Activated CD4-positive, alpha-beta T cell treated with anti-CD3 and anti-CD28 coated beads for 24 hours (primary cell): ENCODE data around the gene PFDN6.
"Not testable (repeated sequence)": the region's sequence is repeated elsewhere in the genome, so short reads cannot be mapped to it uniquely, and the experiment has no call there.

Source experiments
- DNase-seq, 2 donors: peaks; one replicate each; pipeline ENCODE4 v3.0.0-alpha.2; 2020; ENCODE audit warnings: low read depth in 2 of 2

Gene PFDN6

DNA sequence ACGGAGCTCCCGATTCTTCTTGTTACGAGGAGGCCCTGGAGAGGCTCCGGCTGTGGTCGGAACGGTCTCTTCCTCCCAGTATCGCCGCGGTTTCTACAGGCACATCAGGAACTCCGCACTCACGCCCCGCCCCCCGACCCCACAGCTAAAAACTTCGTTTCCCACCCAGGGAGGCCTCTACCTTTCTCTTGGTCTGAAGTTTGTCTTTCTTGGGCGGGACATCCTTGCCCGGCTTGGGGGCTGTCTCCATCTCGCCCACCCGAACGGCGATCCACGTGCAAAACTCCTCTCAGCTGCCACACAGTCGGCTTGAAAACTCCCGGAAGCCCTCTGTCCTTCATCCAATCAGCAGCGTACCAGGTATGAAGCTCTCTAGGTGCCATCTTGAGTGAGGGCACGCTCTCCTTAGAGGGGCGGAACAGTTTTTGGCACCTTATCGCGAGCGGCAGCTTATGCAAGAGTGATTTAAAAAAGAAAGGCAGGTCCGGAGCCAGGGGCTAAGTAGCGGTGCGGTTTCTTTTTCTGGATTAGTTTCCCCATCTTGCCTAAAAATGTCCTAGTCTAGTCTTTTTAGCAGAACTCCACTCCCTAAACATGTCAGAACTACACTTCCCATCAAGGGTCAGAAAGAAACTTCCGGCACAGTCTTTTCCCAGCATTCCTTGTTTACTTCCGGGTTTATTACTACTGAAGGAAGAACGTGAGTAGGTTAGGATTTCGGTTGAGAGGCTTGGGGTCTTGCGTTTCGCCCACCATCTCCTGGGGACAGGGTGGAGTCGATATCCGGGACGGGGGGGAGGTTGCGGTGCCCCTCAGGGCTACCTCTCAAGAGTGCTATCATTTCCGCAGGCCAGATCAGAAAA, at the start of gene PFDN6, which contains the start of gene WDR46:
PFDN6 (plus strand) TSS at position 681 of the 863 bp plus-strand sequence. CDS start 256 bp downstream, outside the sequence.
WDR46 (minus strand) TSS at position 319 of the 863 bp plus-strand sequence; CDS start at position 250, 69 bp downstream.
- DNase-seq = peak; percentile 60 to 70

DNA sequence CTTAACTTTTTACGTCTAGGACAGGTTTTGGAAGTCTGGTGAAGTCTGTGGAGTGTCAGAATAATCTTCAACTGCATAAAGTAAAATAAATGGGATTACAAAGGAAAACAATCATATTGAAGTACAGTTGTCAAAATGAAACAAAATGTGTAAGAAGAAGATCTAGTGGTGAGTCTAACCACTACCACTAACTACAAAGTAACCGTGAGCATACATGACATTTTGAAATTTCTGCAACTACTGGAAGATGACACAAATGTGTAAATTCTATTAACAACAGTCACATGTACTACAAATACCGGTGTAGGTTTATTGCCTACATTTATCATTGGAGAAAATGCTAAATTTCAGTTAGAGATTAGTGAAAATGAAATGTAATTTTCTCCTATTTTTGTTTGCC, 47.4 kb upstream of the PFDN6 start:
- no peak for DNase-seq

DNA sequence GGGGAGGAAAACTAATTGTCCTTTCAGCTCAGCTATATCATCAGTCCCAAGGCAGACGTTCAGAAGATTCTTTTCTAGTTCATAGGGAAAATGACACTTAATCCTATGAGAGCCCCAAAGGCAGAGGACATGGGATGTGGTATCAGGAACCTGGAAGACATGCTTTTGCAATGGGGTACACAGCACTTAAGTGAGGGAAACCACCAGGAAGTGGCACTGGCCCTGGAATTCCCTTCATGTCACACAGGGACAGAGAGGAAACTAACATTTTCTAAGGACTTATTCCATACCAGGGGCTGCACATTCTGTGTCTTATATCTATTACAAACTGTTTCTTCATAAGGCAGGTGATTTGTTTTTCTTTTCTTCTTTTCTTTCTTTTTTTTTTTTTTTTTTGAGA, 45.9 kb upstream of the PFDN6 start:
- no peak for DNase-seq

DNA sequence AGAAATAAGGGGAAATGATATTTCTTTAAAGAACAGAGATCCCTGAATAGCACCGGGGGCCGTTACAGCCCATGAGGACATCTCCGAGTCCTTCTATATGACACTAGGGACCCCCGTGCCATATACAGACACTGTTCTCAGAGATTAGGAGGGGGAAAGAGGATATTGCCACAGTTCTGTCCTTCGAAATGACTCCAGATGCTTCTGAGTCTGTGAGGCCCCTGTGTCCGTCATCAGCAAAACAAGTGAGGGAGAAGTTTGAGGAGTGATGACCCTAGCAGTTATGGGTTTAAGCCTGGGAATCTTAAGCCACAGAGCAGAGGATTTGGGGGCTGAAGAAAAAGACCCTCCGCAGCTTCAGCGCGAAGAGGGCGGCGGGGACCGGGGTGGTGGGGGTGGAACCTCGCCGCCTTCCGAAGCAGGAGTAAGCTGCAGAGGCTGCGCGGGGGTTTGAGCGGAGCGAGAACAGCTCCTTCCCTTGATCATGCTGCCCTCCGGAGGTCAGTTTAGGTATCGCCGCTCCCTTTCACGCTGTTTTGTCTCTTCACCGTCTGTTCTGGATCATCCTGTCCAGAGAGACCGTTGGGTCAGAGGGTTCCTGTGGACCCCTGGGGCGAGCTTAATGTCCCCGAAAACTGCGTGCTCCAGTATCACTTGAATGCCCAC, 41.3 kb upstream of the PFDN6 start:
- DNase-seq = peak; percentile 93

DNA sequence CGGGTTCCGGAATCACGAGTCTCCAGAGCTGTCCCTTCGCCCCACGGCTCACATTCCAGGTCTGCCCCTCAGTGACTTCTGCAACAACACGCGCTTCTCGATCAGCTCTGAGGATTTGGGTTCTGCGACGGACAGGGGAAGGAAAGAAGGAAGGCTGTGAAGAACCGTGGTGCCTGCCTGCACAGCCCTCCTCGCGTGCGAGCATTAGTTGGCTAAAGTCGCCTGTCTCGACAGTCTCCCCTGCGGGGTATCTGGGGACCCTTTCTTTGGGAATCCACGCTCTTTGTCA, 40.8 kb upstream of the PFDN6 start:
- DNase-seq = no peak

DNA sequence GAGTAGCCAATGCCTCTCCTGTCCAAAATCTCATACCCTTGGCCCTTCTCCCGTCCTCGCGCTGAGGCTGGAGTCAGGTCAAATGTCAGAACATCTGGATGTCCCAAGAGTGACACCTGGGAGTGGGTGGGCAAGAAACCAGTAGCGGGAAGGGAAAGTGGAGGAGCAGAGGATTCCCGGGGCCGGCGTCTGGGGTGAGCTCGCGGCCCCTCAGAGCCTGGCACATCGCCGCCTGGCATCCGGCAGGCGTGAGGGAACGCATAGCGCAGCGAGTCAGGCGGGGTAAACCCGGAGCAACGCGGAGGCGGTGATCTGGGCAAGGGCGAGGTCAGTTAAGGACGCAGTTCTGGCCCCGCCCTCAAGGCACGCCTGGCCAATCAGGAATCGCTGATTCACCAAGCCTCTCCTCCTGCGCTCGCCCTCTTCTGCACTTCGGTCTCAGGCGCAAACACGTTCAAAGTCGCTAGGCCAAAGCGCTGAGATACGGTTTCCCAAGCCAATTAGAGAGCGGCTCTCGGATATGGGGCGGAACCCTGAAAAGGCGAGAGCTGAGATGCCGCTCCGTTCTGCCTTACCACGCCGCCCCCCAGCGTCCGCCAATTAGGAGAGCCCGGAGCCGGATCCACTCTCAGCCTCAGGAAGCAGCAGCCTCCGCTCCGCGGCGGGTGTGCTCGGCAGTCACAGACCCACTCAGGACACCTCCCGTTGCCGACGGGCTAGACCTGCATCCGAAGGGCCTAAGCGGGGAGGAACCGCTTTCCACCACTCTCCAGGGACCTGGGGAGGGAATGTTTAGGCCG, 40.3 kb upstream of the PFDN6 start:
- peak; percentile 86 to 93 for DNase-seq

DNA sequence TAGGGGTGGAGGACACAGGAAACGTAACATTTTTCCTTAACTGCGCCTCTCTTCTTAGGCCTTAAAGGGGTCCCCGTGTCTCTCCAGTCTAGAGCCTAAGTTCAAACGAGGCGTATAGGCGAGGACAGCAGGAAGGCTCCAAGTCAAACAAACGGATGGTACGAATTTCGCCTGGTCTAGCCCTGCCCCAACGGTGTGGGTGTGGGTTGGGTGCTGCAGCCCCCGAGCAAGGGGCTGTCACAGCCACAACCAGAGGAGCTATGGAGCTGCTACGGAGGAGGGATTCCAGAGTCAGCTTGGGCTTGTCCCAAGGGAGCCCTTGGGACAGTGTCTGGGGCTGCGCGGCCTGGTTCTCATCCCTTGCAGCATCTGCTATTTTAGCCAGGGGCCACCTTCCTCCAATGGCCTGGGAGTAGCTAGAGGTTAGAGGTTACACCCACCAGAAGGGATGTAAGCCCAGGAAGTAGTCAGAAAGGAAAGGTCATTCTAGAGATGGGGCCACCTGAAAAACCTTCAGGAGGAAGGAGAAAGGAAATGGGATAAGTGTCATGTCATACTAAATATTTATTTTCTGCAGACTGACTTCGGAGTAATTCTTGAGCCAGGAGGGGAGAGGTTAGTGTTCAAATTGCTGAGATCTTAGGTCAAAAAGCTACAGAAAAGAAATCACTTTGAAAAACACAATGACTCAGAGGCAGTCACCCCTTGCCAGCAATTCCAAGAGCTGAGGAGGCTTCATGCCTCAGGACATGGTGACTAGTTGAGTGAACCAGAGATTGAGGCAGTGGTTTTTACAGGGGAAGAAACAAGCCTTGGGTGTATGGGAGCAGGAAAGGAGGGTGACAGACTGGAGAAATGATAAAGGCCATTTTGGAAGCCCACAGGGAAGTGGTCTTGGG, 39.4 kb upstream of the PFDN6 start:
- DNase-seq = no peak

DNA sequence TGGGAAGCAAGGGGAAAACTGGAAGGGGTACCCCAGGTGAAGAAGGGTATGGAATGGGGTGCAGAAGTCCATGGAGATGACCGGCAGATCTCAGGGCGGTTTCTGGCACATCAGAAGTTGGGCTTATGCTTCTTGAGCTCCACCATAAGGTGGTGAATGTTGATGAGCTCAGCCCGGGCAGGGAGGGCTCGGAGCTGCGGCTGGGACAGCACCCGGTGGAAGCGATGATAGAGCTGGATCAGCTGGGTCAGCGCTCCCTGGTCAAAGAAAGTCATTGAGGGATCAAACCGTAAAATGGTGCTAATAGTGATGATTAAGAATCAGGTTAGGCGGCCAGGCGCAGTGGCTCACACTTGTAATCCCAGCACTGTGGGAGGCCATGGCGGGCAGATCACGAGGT, 38.7 kb upstream of the PFDN6 start:
- no peak for DNase-seq

DNA sequence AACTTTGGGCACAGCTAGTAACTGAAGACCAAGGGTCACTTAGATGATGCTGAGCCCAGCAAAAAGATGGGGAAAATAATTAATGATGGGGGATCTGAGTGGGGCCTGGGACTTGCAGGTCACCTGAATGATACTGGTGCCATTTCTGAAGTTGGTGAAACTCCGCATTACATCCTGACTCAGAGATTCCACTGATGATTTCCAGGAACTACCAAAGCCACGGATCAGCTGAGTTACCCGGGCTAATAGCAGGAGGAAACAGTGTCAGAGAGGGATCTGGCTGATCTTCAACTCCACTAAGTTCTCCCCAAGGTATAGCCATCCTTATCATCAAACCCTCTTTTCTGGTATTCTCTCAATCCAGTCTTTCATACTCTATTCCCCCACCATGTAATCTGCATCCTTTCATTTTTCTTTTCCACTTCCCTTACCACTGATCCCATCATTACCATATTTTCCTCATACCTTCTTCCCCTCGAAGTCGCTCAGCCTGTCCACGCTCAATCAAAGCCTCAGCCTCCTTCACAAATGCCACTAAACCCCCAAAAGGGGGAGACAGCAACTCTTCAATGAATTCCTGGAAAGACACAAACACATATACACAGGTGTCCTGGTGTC, 37.9 kb upstream of the PFDN6 start:
- no peak for DNase-seq

DNA sequence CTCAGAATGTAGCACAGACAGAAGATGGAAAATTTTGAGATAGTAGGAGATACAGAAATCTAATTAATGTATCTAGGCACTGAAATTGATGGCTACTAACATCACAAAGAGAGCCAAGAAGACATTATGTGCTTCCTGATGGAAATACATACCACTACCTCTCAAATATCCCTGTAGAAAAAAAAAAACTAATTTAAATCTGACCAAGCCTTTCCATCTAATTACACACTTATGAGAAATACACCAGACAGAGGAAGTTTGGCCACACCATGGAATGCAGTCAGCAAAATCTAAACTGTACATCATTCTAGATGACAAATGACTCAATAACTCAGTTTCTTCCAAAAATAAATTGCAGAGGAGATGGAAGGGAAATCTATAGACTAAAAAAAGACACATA, 36.6 kb upstream of the PFDN6 start:
- DNase-seq = no peak

DNA sequence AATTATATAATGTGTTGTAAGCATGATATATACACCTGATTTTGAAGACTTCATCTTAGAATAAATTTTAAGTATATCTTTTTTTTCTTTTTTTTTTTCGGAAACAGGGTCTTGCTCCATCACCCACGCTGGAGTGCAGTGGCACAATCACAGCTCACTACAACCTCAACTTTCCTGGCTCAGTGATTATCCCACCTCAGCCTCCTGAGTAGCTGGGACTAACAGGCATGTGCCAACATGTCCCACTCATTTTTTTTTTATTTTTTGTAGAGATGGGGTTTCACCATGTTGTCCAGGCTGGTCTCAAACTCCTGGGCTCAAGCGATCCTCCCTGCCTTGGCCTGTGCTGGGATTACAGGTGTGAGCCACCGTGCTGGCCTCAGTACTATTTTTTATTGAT, 34.8 kb upstream of the PFDN6 start:
- no peak for DNase-seq

DNA sequence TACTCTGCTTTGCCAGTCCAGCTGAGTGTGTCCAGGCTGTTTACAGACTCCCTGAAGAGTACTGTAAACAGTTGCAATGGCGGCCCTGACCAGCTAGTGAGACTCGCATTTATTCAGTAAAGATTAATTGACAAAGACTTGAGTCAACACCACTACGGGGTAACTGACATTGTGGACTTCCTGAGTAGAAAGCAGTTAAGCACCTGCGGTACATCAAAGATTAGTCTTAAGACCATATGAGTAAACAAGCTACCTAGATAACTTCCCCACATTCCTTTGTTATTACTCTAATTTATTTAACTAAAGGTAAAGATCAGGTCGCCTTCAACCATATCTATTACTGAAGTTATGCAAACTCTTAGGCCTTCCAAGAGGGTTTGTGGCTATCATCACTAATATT, 30.4 kb upstream of the PFDN6 start:
- DNase-seq = no peak

DNA sequence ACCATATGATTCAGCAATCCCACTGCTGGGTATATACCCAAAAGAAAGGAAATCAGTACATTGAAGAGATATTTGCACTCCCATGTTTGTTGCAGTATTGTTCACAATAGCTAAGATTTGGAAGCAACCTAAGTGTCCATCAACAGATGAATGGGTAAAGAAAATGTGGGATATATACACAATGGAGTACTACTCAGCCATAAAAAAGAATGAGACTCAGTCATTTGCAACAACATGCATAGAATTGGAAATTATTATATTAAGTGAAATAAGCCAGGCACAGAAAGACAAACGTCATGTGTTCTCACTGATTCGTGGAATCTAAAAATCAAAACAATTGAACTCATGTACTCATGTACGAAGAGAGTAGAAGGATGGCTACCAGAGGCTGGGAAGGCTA, 26.9 kb upstream of the PFDN6 start:
- DNase-seq = not testable (repeated sequence)

DNA sequence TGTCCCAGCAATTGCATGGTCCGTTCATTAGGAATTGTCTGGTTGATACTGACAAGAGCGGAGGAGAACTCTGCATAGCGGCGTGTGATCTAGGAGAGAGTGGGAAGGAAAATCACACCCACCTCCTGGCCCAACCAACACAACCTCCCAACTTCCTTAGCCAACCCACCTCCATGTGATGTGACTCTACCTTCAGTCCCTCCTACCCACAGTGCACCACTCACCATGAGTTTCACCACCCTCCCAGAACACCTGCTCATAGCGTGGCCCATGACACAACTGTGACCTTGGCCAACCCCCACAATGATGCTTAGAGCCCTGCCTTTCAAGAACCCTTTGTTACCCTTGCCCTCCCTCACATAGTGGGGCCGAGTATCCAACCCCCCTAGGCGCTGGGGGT, 25.4 kb upstream of the PFDN6 start:
- DNase-seq = no peak

DNA sequence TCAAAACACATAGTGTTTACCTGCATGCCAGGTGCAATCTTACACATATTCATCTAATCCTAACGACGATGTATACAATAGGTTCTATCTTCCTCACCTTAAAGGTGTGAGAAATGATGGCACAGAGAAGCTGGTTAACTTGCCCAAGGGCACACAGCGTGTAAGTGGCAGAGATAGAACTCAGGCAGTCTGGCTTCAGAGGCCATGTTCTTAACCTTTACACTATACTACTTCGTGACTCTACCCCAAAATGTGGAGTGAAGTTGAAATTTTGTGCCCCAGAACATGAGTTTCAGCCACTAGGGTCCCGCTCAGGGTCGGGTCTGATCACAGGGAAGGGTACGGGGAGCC, 18.3 kb upstream of the PFDN6 start:
- DNase-seq = no peak

DNA sequence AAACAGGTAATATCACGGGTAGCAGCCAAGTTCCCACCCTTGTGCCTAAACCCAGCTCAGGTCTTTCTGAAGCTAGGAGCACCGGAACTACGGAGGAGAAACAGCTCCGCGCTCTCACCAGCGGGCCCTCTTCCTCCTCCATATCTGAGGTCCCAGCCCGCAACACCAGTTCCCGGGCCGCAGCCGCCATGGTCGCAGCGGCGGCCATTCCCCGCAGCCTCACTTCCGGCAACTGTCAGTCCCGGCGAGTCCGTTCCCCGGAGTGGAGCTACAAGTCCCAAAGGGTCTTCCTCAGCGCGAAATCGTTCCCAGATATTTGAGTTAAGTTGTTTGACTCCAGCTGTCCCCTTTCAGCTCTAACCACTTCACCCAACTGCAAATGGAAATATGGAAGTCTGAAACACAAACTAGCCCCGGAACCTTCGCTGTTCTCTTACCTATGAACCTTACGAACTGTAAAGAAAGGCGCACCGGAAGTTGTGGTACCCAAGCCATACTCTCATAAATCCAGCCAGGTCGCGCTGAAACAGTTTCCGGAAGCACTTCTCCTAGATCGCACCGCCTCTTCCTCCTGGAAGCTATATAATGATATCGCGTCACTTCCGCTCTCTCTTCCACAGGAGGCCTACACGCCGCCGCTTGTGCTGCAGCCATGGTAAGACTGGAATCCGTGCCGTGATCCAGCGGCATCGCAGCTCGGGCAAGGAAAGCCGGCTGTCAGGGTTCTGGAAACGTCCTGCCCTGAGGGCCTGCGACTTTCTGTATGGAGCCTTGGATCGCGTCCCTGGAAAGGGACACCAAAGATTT, 17.7 kb upstream of the PFDN6 start, which contains the start of the genes RPS18 and VPS52:
RPS18 (plus strand) TSS at position 608 of the 807 bp plus-strand sequence; CDS start at position 653, 45 bp downstream.
VPS52 (minus strand) TSS at position 409 of the 807 bp plus-strand sequence; CDS start at position 208, 201 bp downstream.
- DNase-seq = peak; percentile 77 to 86

DNA sequence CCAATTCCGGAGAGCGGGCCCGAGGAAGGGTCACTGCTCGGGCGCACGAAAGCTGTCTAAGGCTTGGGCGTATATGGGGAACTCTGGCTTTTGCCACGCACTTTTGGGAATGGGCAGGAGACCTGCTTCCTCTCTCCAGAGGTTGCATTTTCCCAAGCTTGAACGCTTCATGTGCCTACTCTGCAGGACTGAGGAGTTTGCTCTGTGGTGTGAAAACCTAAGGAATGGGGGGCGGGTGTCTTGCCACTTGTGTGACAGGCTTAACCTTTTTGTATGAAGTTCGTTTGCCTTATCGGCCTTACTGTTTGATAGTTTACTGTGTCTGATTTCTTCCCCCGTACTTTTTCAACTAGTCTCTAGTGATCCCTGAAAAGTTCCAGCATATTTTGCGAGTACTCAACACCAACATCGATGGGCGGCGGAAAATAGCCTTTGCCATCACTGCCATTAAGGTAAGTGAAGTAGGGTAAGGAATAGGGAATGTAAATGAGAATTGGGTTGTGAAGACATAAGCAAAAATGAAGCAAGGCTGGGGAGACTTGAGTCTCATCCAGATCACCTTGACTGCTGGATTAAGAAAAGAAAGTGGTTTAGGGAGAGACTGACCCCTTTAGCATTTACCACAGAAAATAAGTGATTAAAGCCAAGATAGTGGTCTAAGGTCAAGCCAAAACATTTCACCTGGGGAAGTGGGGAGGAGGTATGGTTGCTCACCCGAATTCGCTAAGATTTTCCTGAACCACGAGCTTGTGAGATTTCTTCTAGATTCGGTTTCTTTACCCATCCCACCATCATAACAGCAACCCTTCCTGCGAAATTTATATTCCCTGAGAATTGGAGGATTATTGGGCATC, 16.9 kb upstream of the PFDN6 start:
- DNase-seq = no peak

DNA sequence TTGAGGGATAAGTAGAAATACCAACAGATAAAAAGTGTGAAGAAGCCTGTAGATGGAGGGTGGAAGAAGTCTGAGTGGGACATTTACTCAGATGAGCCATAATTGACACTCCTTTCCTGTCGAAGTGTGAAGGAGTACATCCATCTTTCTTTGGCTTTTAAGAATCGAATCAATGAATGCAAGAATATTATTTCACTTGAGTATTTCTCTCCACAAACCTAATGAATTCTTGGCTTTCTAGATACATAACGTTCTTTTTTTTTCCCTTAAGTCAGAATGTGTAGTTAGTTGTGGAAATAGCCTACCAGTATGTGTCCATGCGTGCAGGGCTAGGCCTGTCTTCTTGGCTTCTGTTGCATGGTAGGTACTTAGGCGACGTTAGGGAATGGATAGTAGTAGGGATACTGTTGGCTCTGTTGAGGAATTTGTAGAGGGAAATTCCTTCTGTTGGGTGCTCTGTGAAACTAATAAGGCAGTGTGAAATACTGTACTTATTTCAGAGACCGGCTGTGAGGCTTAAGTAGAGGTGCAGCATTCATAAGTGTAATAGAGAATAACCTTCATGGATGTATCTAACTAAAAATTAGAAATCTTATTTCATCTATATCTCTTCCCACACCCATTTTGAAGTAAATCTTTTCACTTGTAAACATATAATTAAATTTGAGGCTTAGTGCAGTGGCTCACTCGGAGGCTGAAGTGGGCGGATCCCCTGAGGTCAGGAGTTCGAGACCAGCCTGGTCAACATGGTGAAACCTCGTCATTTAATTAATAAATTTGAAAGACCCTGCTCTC, 16.1 kb upstream of the PFDN6 start:
- DNase-seq = no peak
